Kidney capillary endothelial cell (primary cell): ENCODE results near the gene MAD2L2.

Source experiments
- DNase-seq: peaks from one replicate; pipeline ENCODE4 v3.0.0-alpha.2; 2018; ENCODE audit warnings: low spot score

MAD2L2 gene

GRCh38 chr1:11681071-11681771, at the start of gene MAD2L2:
Gene MAD2L2 (minus strand): TSS chr1:11681148. CDS start chr1:11680601, 547 bp downstream.
- peak; percentile 60 for DNase-seq

GRCh38 chr1:11730429-11730891, 49.5 kb upstream of the MAD2L2 start:
- DNase-seq = peak; percentile 51

GRCh38 chr1:11729498-11730428, 48.8 kb upstream of the MAD2L2 start:
- DNase-seq = no peak

GRCh38 chr1:11729155-11729497, 48.2 kb upstream of the MAD2L2 start:
- no peak for DNase-seq

- DNase-seq = no peak
These were observed 47.3 kb upstream of the MAD2L2 start for GRCh38 chr1:11728126-11728806.

- DNase-seq = no peak
These were observed 46.2 kb upstream of the MAD2L2 start for GRCh38 chr1:11727119-11727518.

GRCh38 chr1:11725616-11726015, 44.7 kb upstream of the MAD2L2 start:
- DNase-seq = no peak

- DNase-seq = no peak
These were observed 41.6 kb upstream of the MAD2L2 start for GRCh38 chr1:11722538-11722937.

- DNase-seq = no peak
These were observed 40.4 kb upstream of the MAD2L2 start for GRCh38 chr1:11721311-11721710.

- DNase-seq = no peak
These were observed 39.6 kb upstream of the MAD2L2 start for GRCh38 chr1:11720525-11720924.

GRCh38 chr1:11720033-11720376, 39.1 kb upstream of the MAD2L2 start:
- DNase-seq = no peak

- peak; percentile 43 for DNase-seq
These were observed 38.5 kb upstream of the MAD2L2 start for GRCh38 chr1:11719313-11720032.

- no peak for DNase-seq
These were observed 34.1 kb upstream of the MAD2L2 start for GRCh38 chr1:11714831-11715575.

GRCh38 chr1:11713095-11713494, 32.1 kb upstream of the MAD2L2 start:
- DNase-seq = no peak

- no peak for DNase-seq
These were observed 31.3 kb upstream of the MAD2L2 start for GRCh38 chr1:11712285-11712684.

- DNase-seq = no peak
These were observed 30.5 kb upstream of the MAD2L2 start for GRCh38 chr1:11711490-11711889.

- DNase-seq = no peak
These were observed 27.8 kb upstream of the MAD2L2 start for GRCh38 chr1:11708554-11709350.

GRCh38 chr1:11707621-11708276, 26.8 kb upstream of the MAD2L2 start:
- no peak for DNase-seq

- no peak for DNase-seq
These were observed 25.3 kb upstream of the MAD2L2 start for GRCh38 chr1:11706292-11706691.

- no peak for DNase-seq
These were observed 24.6 kb upstream of the MAD2L2 start for GRCh38 chr1:11705596-11705995.
